ENCODE results near the gene FBLN2. TPM values are rescaled to one million over a fixed set of nuclear protein-coding genes. Genes with fewer than 3 reads are reported as not detected.
"Not testable (repeated sequence)": the region's sequence is repeated elsewhere in the genome, so short reads cannot be mapped to it uniquely, and the experiment has no call there.

FBLN2 gene
- total RNA-seq, 1 donor = 54.6 TPM

GRCh38 chr3:13521309-13521708 is 27.6 kb upstream of the FBLN2 start:
- Histone ChIP-seq H3K4me2 (ENCODE audit: insufficient read depth, low read length) (no peak overlapping the region), H3K27ac (ENCODE audit: low read depth, low read length) (no peak overlapping the region), H3K4me3 (ENCODE audit: insufficient read depth, low read length) (no peak overlapping the region), H3K36me3 (ENCODE audit: insufficient read depth, low read length) (no peaks in the 10 kb centered on the region), H3K4me1 (ENCODE audit: insufficient read depth, low read length) (peaks cover 7% of the 10 kb centered on the region), H3K9me3 (ENCODE audit: low read depth, low read length) (no peaks in the 10 kb centered on the region), H3K79me2 (ENCODE audit: insufficient read depth, low read length) (no peaks in the 10 kb centered on the region), H2AFZ (ENCODE audit: low read length) (no peak overlapping the region), H4K20me1 (ENCODE audit: insufficient read depth, low read length) (no peaks in the 10 kb centered on the region), H3K27me3 (ENCODE audit: insufficient read depth, low read length) (no peaks in the 10 kb centered on the region)
- DNase-seq (ENCODE audit: insufficient read length, low spot score, missing footprints) = peak; percentile 75
- no peak for TF ChIP-seq CTCF (IDR thresholded peaks at IDR 0.05; ENCODE audit: extremely low read depth, low read depth, low read length)

- not testable (repeated sequence) for H3K4me1 ChIP-seq (ENCODE audit: insufficient read depth, low read length); H4K20me1 ChIP-seq (ENCODE audit: insufficient read depth, low read length); H3K27me3 ChIP-seq (ENCODE audit: insufficient read depth, low read length); H3K27ac ChIP-seq (ENCODE audit: low read depth, low read length); H2AFZ ChIP-seq (ENCODE audit: low read length); DNase-seq (ENCODE audit: insufficient read length, low spot score, missing footprints); H3K9me3 ChIP-seq (ENCODE audit: low read depth, low read length); H3K36me3 ChIP-seq (ENCODE audit: insufficient read depth, low read length); H3K4me3 ChIP-seq (ENCODE audit: insufficient read depth, low read length); H3K79me2 ChIP-seq (ENCODE audit: insufficient read depth, low read length); H3K4me2 ChIP-seq (ENCODE audit: insufficient read depth, low read length)
Observed at GRCh38 chr3:13521749-13522148, 27.2 kb upstream of the FBLN2 start.

- no peak overlapping the region for H3K4me2 ChIP-seq (ENCODE audit: insufficient read depth, low read length)
- peak; percentile 25 for DNase-seq (ENCODE audit: insufficient read length, low spot score, missing footprints)
- H3K4me3 ChIP-seq (ENCODE audit: insufficient read depth, low read length) = no peak overlapping the region
- H3K79me2 ChIP-seq (ENCODE audit: insufficient read depth, low read length) = no peaks in the 10 kb centered on the region
- H3K27me3 ChIP-seq (ENCODE audit: insufficient read depth, low read length) = no peaks in the 10 kb centered on the region
- TF ChIP-seq CTCF (IDR thresholded peaks at IDR 0.05; ENCODE audit: extremely low read depth, low read depth, low read length) = no peak
- H3K27ac ChIP-seq (ENCODE audit: low read depth, low read length) = no peak overlapping the region
- no peaks in the 10 kb centered on the region for H4K20me1 ChIP-seq (ENCODE audit: insufficient read depth, low read length)
- no peaks in the 10 kb centered on the region for H3K9me3 ChIP-seq (ENCODE audit: low read depth, low read length)
- no peaks in the 10 kb centered on the region for H3K36me3 ChIP-seq (ENCODE audit: insufficient read depth, low read length)
- H3K4me1 ChIP-seq (ENCODE audit: insufficient read depth, low read length) = peaks cover 7% of the 10 kb centered on the region
- no peak overlapping the region for H2AFZ ChIP-seq (ENCODE audit: low read length)
Observed at GRCh38 chr3:13522236-13522635, 26.7 kb upstream of the FBLN2 start.

GRCh38 chr3:13524979-13525669 is 23.8 kb upstream of the FBLN2 start:
- H3K27me3 ChIP-seq (ENCODE audit: insufficient read depth, low read length) = no peaks in the 10 kb centered on the region
- H3K36me3 ChIP-seq (ENCODE audit: insufficient read depth, low read length) = no peaks in the 10 kb centered on the region
- H3K4me3 ChIP-seq (ENCODE audit: insufficient read depth, low read length) = no peak overlapping the region
- H4K20me1 ChIP-seq (ENCODE audit: insufficient read depth, low read length) = no peaks in the 10 kb centered on the region
- TF ChIP-seq CTCF (IDR thresholded peaks at IDR 0.05; ENCODE audit: extremely low read depth, low read depth, low read length) = no peak
- no peaks in the 10 kb centered on the region for H3K79me2 ChIP-seq (ENCODE audit: insufficient read depth, low read length)
- peaks cover 7% of the 10 kb centered on the region for H3K4me1 ChIP-seq (ENCODE audit: insufficient read depth, low read length)
- DNase-seq (ENCODE audit: insufficient read length, low spot score, missing footprints) = peak; percentile 18
- H3K4me2 ChIP-seq (ENCODE audit: insufficient read depth, low read length) = no peak overlapping the region
- H3K9me3 ChIP-seq (ENCODE audit: low read depth, low read length) = no peaks in the 10 kb centered on the region
- H2AFZ ChIP-seq (ENCODE audit: low read length) = no peak overlapping the region
- H3K27ac ChIP-seq (ENCODE audit: low read depth, low read length) = peak overlapping the region; percentile 23

All from osteoblast (primary cell).